SK-N-SH treated with all-trans-retinoic acid at 6 μM for 48 hours (cell line): ENCODE data around the gene JPH3.

Source experiments
- ESRRG ChIP-seq: fragments of 250-450 bp; sonication (Bioruptor Pico); IDR thresholded peaks from 2 replicates; pipeline ENCODE4 v1.6.1; 2021; ENCODE audit warnings: mild to moderate bottlenecking
- GLIS3 ChIP-seq: fragments of 250-450 bp; sonication (Bioruptor Pico); IDR thresholded peaks from 2 replicates; pipeline ENCODE4 v1.5.0; 2020; ENCODE audit warnings: mild to moderate bottlenecking, moderate library complexity
- TCF4 ChIP-seq: fragments of 250-450 bp; sonication (Bioruptor Pico); IDR thresholded peaks from 2 replicates; pipeline ENCODE4 v1.8.0; 2021; ENCODE audit warnings: mild to moderate bottlenecking, moderate library complexity, borderline replicate concordance
- TOX ChIP-seq: fragments of 250-450 bp; sonication (Bioruptor Pico); IDR thresholded peaks from 2 replicates; pipeline ENCODE4 v1.8.0; 2021; ENCODE audit warnings: mild to moderate bottlenecking, moderate library complexity, borderline replicate concordance
- TF ChIP-seq, protein P1 (sequence below): fragments of 250-450 bp; sonication (Bioruptor Pico); IDR thresholded peaks from 2 replicates; pipeline ENCODE4 v1.5.1; 2020; ENCODE audit warnings: low read depth, mild to moderate bottlenecking, moderate library complexity

GRCh38 chr16:87671221-87671620, 68.9 kb downstream of the JPH3 start:
- TF ChIP-seq TCF4 (no peak), ESRRG (CRISPR knock-in tag) (no peak), GLIS3 (no peak), TOX (CRISPR knock-in tag) (no peak)
- TF ChIP-seq, protein P1, sequence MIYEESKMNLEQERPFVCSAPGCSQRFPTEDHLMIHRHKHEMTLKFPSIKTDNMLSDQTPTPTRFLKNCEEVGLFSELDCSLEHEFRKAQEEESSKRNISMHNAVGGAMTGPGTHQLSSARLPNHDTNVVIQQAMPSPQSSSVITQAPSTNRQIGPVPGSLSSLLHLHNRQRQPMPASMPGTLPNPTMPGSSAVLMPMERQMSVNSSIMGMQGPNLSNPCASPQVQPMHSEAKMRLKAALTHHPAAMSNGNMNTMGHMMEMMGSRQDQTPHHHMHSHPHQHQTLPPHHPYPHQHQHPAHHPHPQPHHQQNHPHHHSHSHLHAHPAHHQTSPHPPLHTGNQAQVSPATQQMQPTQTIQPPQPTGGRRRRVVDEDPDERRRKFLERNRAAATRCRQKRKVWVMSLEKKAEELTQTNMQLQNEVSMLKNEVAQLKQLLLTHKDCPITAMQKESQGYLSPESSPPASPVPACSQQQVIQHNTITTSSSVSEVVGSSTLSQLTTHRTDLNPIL, result no peak
